Measurements from ENCODE around the gene SIRT5.

SIRT5 gene

GRCh38 chr6:13586603-13587542 lies 12.5 kb downstream of the SIRT5 start:
- H3K4me3 Mint-ChIP-seq: no peak overlapping the region
- H3K36me3 Mint-ChIP-seq (ENCODE audit: low read depth): peaks cover 9% of the 10 kb centered on the region
- DNase-seq (ENCODE audit: low spot score): no peak
- H3K27me3 Mint-ChIP-seq (ENCODE audit: low read depth): no peaks in the 10 kb centered on the region
- H3K4me1 Mint-ChIP-seq (ENCODE audit: low read depth): no peaks in the 10 kb centered on the region
- H3K27ac Mint-ChIP-seq: no peak overlapping the region
- H3K9me3 Mint-ChIP-seq: no peaks in the 10 kb centered on the region

GRCh38 chr6:13589801-13590200 lies 15.4 kb downstream of the SIRT5 start:
- Mint-ChIP-seq H3K27ac (no peak overlapping the region), H3K36me3 (ENCODE audit: low read depth) (peaks cover 13% of the 10 kb centered on the region), H3K4me1 (ENCODE audit: low read depth) (peaks cover 7% of the 10 kb centered on the region), H3K4me3 (no peak overlapping the region), H3K27me3 (ENCODE audit: low read depth) (no peaks in the 10 kb centered on the region), H3K9me3 (no peaks in the 10 kb centered on the region)
- no peak for DNase-seq (ENCODE audit: low spot score)

GRCh38 chr6:13590574-13591153 lies 16.3 kb downstream of the SIRT5 start:
- DNase-seq (ENCODE audit: low spot score): no peak
- Mint-ChIP-seq H3K36me3 (ENCODE audit: low read depth) (peaks cover 10% of the 10 kb centered on the region), H3K27ac (no peak overlapping the region), H3K4me1 (ENCODE audit: low read depth) (peaks cover 7% of the 10 kb centered on the region), H3K9me3 (no peaks in the 10 kb centered on the region), H3K27me3 (ENCODE audit: low read depth) (no peaks in the 10 kb centered on the region), H3K4me3 (no peak overlapping the region)

GRCh38 chr6:13591205-13591921 lies 17.0 kb downstream of the SIRT5 start:
- H3K4me1 Mint-ChIP-seq (ENCODE audit: low read depth): peaks cover 7% of the 10 kb centered on the region
- DNase-seq (ENCODE audit: low spot score): no peak
- H3K4me3 Mint-ChIP-seq: no peak overlapping the region
- no peak overlapping the region for H3K27ac Mint-ChIP-seq
- no peaks in the 10 kb centered on the region for H3K27me3 Mint-ChIP-seq (ENCODE audit: low read depth)
- no peaks in the 10 kb centered on the region for H3K9me3 Mint-ChIP-seq
- H3K36me3 Mint-ChIP-seq (ENCODE audit: low read depth): peaks cover 9% of the 10 kb centered on the region

GRCh38 chr6:13593103-13593502 lies 18.7 kb downstream of the SIRT5 start:
- peaks cover 7% of the 10 kb centered on the region for H3K4me1 Mint-ChIP-seq (ENCODE audit: low read depth)
- DNase-seq (ENCODE audit: low spot score): peak; percentile 29
- H3K4me3 Mint-ChIP-seq: peak overlapping the region; percentile 19
- H3K27me3 Mint-ChIP-seq (ENCODE audit: low read depth): no peaks in the 10 kb centered on the region
- no peak overlapping the region for H3K27ac Mint-ChIP-seq
- no peaks in the 10 kb centered on the region for H3K9me3 Mint-ChIP-seq
- H3K36me3 Mint-ChIP-seq (ENCODE audit: low read depth): peaks cover 16% of the 10 kb centered on the region

GRCh38 chr6:13593720-13594119 lies 19.3 kb downstream of the SIRT5 start:
- H3K9me3 Mint-ChIP-seq: no peaks in the 10 kb centered on the region
- peaks cover 7% of the 10 kb centered on the region for H3K4me1 Mint-ChIP-seq (ENCODE audit: low read depth)
- no peak overlapping the region for H3K27ac Mint-ChIP-seq
- no peaks in the 10 kb centered on the region for H3K27me3 Mint-ChIP-seq (ENCODE audit: low read depth)
- H3K4me3 Mint-ChIP-seq: no peak overlapping the region
- peaks cover 18% of the 10 kb centered on the region for H3K36me3 Mint-ChIP-seq (ENCODE audit: low read depth)
- DNase-seq (ENCODE audit: low spot score): no peak

- no peak for DNase-seq (ENCODE audit: low spot score)
- Mint-ChIP-seq H3K27me3 (ENCODE audit: low read depth) (no peaks in the 10 kb centered on the region), H3K36me3 (ENCODE audit: low read depth) (peaks cover 31% of the 10 kb centered on the region), H3K4me1 (ENCODE audit: low read depth) (peaks cover 7% of the 10 kb centered on the region), H3K4me3 (no peak overlapping the region), H3K9me3 (no peaks in the 10 kb centered on the region), H3K27ac (no peak overlapping the region)
Measured at GRCh38 chr6:13597073-13597472, 22.7 kb downstream of the SIRT5 start.

GRCh38 chr6:13600036-13600435 lies 25.6 kb downstream of the SIRT5 start:
- H3K27me3 Mint-ChIP-seq (ENCODE audit: low read depth): no peaks in the 10 kb centered on the region
- DNase-seq (ENCODE audit: low spot score): no peak
- H3K4me3 Mint-ChIP-seq: no peak overlapping the region
- peaks cover 2% of the 10 kb centered on the region for H3K4me1 Mint-ChIP-seq (ENCODE audit: low read depth)
- H3K36me3 Mint-ChIP-seq (ENCODE audit: low read depth): peaks cover 34% of the 10 kb centered on the region
- no peak overlapping the region for H3K27ac Mint-ChIP-seq
- no peaks in the 10 kb centered on the region for H3K9me3 Mint-ChIP-seq

GRCh38 chr6:13604135-13604534 lies 29.7 kb downstream of the SIRT5 start:
- Mint-ChIP-seq H3K27ac (no peak overlapping the region), H3K4me3 (no peak overlapping the region), H3K9me3 (no peaks in the 10 kb centered on the region), H3K4me1 (ENCODE audit: low read depth) (peaks cover 2% of the 10 kb centered on the region), H3K27me3 (ENCODE audit: low read depth) (no peaks in the 10 kb centered on the region), H3K36me3 (ENCODE audit: low read depth) (peaks cover 29% of the 10 kb centered on the region)
- no peak for DNase-seq (ENCODE audit: low spot score)

GRCh38 chr6:13604546-13605416 lies 30.4 kb downstream of the SIRT5 start:
- Mint-ChIP-seq H3K27ac (no peak overlapping the region), H3K27me3 (ENCODE audit: low read depth) (no peaks in the 10 kb centered on the region), H3K9me3 (no peaks in the 10 kb centered on the region), H3K36me3 (ENCODE audit: low read depth) (peaks cover 27% of the 10 kb centered on the region), H3K4me3 (no peak overlapping the region), H3K4me1 (ENCODE audit: low read depth) (peaks cover 2% of the 10 kb centered on the region)
- DNase-seq (ENCODE audit: low spot score): no peak

- Mint-ChIP-seq H3K9me3 (no peaks in the 10 kb centered on the region), H3K36me3 (ENCODE audit: low read depth) (peaks cover 24% of the 10 kb centered on the region), H3K4me3 (no peak overlapping the region), H3K4me1 (ENCODE audit: low read depth) (peaks cover 5% of the 10 kb centered on the region), H3K27ac (no peak overlapping the region), H3K27me3 (ENCODE audit: low read depth) (no peaks in the 10 kb centered on the region)
- no peak for DNase-seq (ENCODE audit: low spot score)
Measured at GRCh38 chr6:13605634-13606033, 31.2 kb downstream of the SIRT5 start.

GRCh38 chr6:13611715-13612114 lies 37.3 kb downstream of the SIRT5 start:
- H3K4me1 Mint-ChIP-seq (ENCODE audit: low read depth): peaks cover 28% of the 10 kb centered on the region
- H3K4me3 Mint-ChIP-seq: peak overlapping the region; percentile 5
- no peaks in the 10 kb centered on the region for H3K9me3 Mint-ChIP-seq
- DNase-seq (ENCODE audit: low spot score): no peak
- H3K36me3 Mint-ChIP-seq (ENCODE audit: low read depth): peaks cover 20% of the 10 kb centered on the region
- H3K27ac Mint-ChIP-seq: peak overlapping the region; percentile 61
- H3K27me3 Mint-ChIP-seq (ENCODE audit: low read depth): no peaks in the 10 kb centered on the region

- no peaks in the 10 kb centered on the region for H3K27me3 Mint-ChIP-seq (ENCODE audit: low read depth)
- DNase-seq (ENCODE audit: low spot score): no peak
- peaks cover 27% of the 10 kb centered on the region for H3K36me3 Mint-ChIP-seq (ENCODE audit: low read depth)
- H3K9me3 Mint-ChIP-seq: no peaks in the 10 kb centered on the region
- peak overlapping the region; percentile 28 for H3K4me3 Mint-ChIP-seq
- H3K4me1 Mint-ChIP-seq (ENCODE audit: low read depth): peaks cover 37% of the 10 kb centered on the region
- no peak overlapping the region for H3K27ac Mint-ChIP-seq
Measured at GRCh38 chr6:13613029-13613594, 38.7 kb downstream of the SIRT5 start.
